ENCODE results near the gene ZKSCAN1.

GRCh38 chr7:100051611-100052010 is 36.2 kb downstream of the ZKSCAN1 start:
- TF ChIP-seq POLR2A (IDR thresholded peaks at IDR 0.05) (no peak), CTCF (IDR thresholded peaks at IDR 0.05) (no peak), POLR2AphosphoS5 (IDR thresholded peaks at IDR 0.05) (no peak)

Data from breast epithelium (tissue), 3 donors.